A375 (cell line): Measurements from ENCODE around the gene KRT6B. TPM values are rescaled to one million over a fixed set of nuclear protein-coding genes. Genes with fewer than 3 reads are reported as not detected.

Source experiments
- total RNA-seq: library from RNA; depleted of rRNA; stranded (reverse); fragments of >200 nt; shearing (Covaris generic); gene quantifications from 2 replicates; pipeline ENCODE4 v1.2.3, GENCODE V29; 2014; rRNA removed

Gene KRT6B
- 1.2 and 2.0 TPM in 2 replicates for total RNA-seq

DNA sequence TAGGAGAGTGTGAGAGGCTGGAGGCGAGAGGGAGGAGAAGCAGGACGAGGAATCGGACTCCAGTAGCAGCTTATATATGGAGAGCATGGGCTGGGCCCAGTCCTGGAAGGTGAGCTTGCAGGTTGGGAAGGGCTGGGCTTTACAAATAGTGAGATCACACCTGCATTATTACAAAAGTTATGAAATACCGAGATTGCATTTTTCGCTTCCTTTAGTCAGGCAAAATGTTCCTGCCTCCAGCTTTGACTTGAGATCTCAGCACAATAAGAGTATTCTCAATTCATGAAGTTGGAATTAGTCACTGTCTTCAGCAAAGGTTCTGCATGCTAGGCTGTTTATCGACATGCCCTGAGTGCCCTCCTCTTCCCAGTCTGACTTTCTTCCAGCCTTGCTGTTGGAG lies at the start of gene KRT6B:
KRT6B (minus strand) TSS at position 46 of the 400 bp plus-strand sequence. CDS start 68 bp downstream, outside the sequence.

DNA sequence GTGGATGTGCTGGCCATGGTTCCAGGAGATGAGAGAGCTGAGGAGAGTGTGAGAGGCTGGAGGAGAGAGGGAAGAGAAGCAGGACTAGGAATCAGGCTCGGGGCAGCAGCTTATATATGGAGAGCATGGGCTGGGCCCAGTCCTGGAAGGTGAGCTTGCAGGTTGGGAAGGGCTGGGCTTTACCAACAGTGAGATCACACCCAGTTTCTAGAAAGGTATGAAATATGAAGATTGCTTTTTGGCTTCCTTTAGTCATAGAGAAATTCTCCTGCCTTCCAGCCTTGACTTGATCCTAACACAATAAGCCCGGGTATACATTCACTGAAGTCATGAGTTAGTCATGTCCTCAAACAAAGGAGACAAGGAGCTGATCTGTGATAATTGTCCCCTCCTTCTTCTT lies 41.2 kb upstream of the KRT6B start, which contains the start of gene KRT6A:
KRT6A (minus strand) TSS at position 86 of the 400 bp plus-strand sequence; CDS start at position 17, 69 bp downstream.

DNA sequence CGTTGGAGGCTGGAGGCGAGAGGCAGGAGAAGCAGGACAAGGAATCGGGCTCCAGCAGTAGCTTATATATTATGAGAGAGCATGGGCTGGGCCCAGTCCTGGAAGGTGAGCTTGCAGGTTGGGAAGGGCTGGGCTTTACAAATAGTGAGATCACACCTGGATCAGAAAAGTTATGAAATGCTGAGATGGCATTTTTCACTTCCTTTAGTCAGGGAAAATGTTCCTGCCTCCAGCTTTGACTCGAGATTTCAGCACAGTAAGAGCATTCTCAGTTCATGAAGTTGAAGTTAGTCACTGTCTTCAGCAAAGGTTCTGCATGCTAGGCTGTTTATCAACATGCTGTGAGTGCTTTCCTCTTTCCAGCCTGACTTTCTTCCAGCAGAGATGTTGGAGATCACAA lies 21.8 kb upstream of the KRT6B start, which contains the start of gene KRT6C:
KRT6C (minus strand) TSS at position 38 of the 400 bp plus-strand sequence. CDS start 68 bp downstream, outside the sequence.

DNA sequence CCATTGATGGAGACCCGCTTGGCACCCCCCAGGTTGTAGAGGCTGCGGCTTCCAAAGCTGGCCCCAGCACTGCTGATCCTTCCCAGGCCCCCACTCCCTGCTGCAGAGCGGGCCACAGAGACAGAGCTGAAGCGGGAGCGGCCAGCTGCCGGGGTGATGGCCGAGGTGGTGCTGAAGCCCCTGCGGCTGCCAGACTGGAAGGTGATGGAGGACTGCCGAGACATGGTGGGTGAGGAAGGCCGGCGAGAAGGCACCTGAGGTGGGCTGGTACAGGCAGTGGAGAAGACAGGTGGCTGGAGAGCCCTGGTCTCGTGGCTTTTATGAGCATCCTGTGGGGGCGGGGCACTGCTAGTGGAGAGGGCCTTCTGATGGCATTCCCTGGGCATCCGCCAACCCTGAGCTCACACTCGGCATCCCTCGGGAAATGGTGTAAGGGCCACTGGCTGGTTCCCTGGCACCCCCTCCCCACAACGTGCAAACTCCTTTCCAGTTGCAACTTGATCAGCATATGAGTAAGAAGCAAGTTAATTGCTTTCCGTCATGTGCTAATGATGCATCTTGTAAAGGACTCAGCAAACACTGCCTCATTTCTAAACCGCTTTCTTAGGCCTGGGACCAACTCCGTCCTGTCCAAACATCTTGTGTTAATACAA lies 17.7 kb downstream of the KRT6B start, which contains the start of gene KRT75:
KRT75 (minus strand) TSS at position 291 of the 653 bp plus-strand sequence; CDS start at position 224, 67 bp downstream.

DNA sequence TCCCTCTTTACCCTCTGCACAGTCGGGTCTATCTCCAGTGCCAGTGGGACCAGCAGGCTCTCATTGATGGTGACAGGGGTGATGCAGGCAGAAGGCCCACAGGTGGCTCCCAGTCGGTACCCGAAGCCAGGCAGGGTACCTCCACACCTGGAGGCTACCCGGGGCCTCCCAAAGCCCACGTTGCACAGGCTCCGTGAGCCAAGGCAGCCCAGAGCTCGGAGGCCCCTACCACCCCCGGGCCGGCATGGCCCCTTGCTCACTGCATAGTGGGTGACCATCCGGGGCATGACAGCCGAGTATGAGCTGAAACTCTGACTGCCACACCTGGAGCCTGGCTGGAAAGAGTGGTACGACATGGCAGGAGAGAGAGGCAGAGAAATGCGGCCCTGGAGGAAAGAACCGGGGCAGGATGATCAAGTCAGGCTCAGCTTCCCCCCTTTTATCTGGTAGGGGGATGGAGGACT lies 46.0 kb downstream of the KRT6B start, which contains the start of gene KRT82:
KRT82 (minus strand) TSS at position 414 of the 464 bp plus-strand sequence; CDS start at position 356, 58 bp downstream.

Other genes with a start within 250 kb of the KRT6B start
- 31.9 and 37.9 TPM in 2 replicates for gene KRT7, start 218.9 kb downstream of the KRT6B start, total RNA-seq
- 3.0 and 4.7 TPM in 2 replicates for gene KRT86, start 177.5 kb downstream of the KRT6B start, total RNA-seq
- gene KRT81, start 160.6 kb downstream of the KRT6B start, total RNA-seq, result 129 and 158 TPM in 2 replicates
- gene KRT83, start 130.7 kb downstream of the KRT6B start, total RNA-seq, result 0.08 and 0.19 TPM in 2 replicates
- gene KRT85, start 84.7 kb downstream of the KRT6B start, total RNA-seq, result not detected in 2 replicates
- not detected in 2 replicates for gene KRT84, start 66.5 kb downstream of the KRT6B start, total RNA-seq
- not detected in 2 replicates for gene KRT82, start 45.8 kb downstream of the KRT6B start, total RNA-seq
- 0.19 TPM in 1 of 2 replicates, not detected in the other for gene KRT75, start 17.8 kb downstream of the KRT6B start, total RNA-seq
- gene KRT6C, start 21.7 kb upstream of the KRT6B start, total RNA-seq, result not detected in 2 replicates
- 0.08 TPM in 1 of 2 replicates, not detected in the other for gene KRT6A, start 41.1 kb upstream of the KRT6B start, total RNA-seq
- not detected in 2 replicates for gene KRT5, start 68.2 kb upstream of the KRT6B start, total RNA-seq
- not detected in 2 replicates for gene KRT71, start 101.0 kb upstream of the KRT6B start, total RNA-seq
- gene KRT74, start 121.7 kb upstream of the KRT6B start, total RNA-seq, result not detected in 2 replicates
- not detected in 2 replicates for gene KRT72, start 149.3 kb upstream of the KRT6B start, total RNA-seq
- gene KRT73, start 166.4 kb upstream of the KRT6B start, total RNA-seq, result not detected in 2 replicates
- gene KRT2, start 200.1 kb upstream of the KRT6B start, total RNA-seq, result not detected in 2 replicates
- not detected in 2 replicates for gene KRT1, start 228.3 kb upstream of the KRT6B start, total RNA-seq